ENCODE measurements around the gene MZF1. TPM values are rescaled to one million over a fixed set of nuclear protein-coding genes. Genes with fewer than 3 reads are reported as not detected.
"Not testable (repeated sequence)": the region's sequence is repeated elsewhere in the genome, so short reads cannot be mapped to it uniquely, and the experiment has no call there.

Gene MZF1
- total and polyA plus RNA-seq, 2 experiments from 2014 or later: 10.2 to 21.8 TPM

DNA sequence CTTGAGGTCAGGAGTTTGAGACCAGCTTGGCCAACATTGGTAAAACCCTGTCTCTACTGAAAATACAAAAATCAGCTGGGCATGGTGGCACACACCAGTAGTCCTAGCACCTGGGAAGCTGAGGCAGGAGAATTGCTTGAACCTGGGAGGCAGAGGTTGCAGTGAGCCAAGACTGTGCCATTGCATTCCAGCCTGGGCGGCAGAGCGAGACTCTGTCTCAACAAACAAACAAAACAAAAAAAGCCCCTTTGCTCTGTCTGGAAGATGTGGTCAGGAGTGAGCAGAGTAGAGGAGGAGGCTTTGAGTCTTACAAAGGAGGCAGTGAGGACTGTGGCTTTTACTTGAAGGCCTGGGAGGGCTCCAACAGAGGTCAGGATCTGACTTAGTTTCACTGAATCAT lies 4.4 kb upstream of the MZF1 start:
- H3K9me3 Mint-ChIP-seq; H3K27ac ChIP-seq (ENCODE audit: low read depth); H3K4me3 Mint-ChIP-seq; H3K4me3 ChIP-seq; H3K9me2 ChIP-seq (ENCODE audit: insufficient read depth); H3K27ac Mint-ChIP-seq; ATAC-seq; H3K4me2 ChIP-seq; DNase-seq (ENCODE audit: low spot score); H3K36me3 ChIP-seq (ENCODE audit: insufficient read depth); H2AFZ ChIP-seq; H3K27me3 ChIP-seq (ENCODE audit: insufficient read depth); H4K20me1 ChIP-seq (replicated peaks; ENCODE audit: insufficient read depth): not testable (repeated sequence)
- peaks cover 11% of the 10 kb centered on the region for H3K36me3 Mint-ChIP-seq (ENCODE audit: low read depth)
- H3K27me3 Mint-ChIP-seq (ENCODE audit: insufficient read depth, low read depth, poor library complexity): peaks cover 18% of the 10 kb centered on the region
- Histone ChIP-seq H3F3A (replicated peaks; ENCODE audit: low read depth) (peaks cover 17% of the 10 kb centered on the region), H3K79me2 (replicated peaks; ENCODE audit: insufficient read depth) (peaks cover 23% of the 10 kb centered on the region), H3K4me1 (ENCODE audit: insufficient read depth) (peaks cover 12% of the 10 kb centered on the region)
- peaks cover 20% of the 10 kb centered on the region for H3K4me1 Mint-ChIP-seq

DNA sequence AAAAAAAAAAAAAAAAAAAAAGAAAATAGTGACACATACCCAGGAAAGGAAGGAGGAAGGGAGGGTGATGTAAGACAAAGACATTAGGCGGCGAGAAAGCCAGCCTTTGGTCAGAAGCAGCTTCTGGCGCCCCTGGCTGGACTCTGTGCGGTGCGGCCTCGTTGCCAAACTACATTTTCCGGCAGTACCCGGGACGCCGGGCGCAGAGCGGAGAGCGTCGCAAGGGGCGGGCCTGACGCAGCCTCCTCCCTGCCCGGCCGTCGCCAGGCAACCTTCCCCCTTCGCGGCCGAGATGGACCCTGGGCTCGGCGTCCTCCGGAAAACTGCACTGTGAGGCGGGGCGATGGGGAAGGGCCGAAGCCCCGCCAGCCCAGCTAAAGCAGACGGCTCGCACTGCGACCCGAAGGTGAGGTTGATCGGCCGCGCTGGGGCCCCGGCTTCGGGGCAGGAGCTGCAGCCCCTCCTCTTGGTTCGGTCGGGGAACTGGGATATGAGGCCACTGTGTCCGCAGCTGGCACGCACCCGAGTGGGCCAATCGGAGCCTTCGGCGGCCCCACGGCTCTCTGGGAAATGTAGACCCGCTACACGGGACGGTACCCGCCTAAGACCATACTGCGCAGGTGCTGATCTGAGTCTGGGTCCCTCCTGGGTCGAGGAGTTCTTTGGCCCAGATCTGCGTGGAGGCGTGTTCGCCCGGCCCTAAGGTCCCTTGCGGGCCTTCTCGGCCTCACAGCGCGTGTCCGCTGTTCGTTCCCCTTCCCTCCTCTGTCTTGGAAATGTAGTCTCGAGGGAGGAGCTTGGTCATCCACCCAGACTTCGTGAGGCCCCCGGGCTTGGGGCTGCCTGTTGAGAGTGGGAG lies 2.3 kb upstream of the MZF1 start:
- H3F3A ChIP-seq (replicated peaks; ENCODE audit: low read depth): peaks cover 11% of the 10 kb centered on the region
- peak overlapping the region; percentile 97 for H2AFZ ChIP-seq
- peaks cover 12% of the 10 kb centered on the region for H3K4me1 ChIP-seq (ENCODE audit: insufficient read depth)
- no peaks in the 10 kb centered on the region for H3K36me3 ChIP-seq (ENCODE audit: insufficient read depth)
- H3K4me3 Mint-ChIP-seq: peak overlapping the region; percentile 94
- H3K4me3 ChIP-seq: peak overlapping the region; percentile 69
- ATAC-seq: peak; percentile 67
- peak; percentile 97 for DNase-seq (ENCODE audit: low spot score)
- H3K79me2 ChIP-seq (replicated peaks; ENCODE audit: insufficient read depth): peaks cover 23% of the 10 kb centered on the region
- peak overlapping the region; percentile 82 for H3K4me2 ChIP-seq
- H3K27me3 ChIP-seq (ENCODE audit: insufficient read depth): no peaks in the 10 kb centered on the region
- peaks cover 17% of the 10 kb centered on the region for H3K4me1 Mint-ChIP-seq
- H3K9me2 ChIP-seq (ENCODE audit: insufficient read depth): no peaks in the 10 kb centered on the region
- H3K9me3 Mint-ChIP-seq: no peaks in the 10 kb centered on the region; the same call in 2 of the 3 replicates
- H3K27me3 Mint-ChIP-seq (ENCODE audit: insufficient read depth, low read depth, poor library complexity): peaks cover 11% of the 10 kb centered on the region
- H3K27ac Mint-ChIP-seq: peak overlapping the region; percentile 76; the same call in 1 of the 2 replicates
- peak overlapping the region; percentile 76 for H3K27ac ChIP-seq (ENCODE audit: low read depth)
- peaks cover 14% of the 10 kb centered on the region for H3K36me3 Mint-ChIP-seq (ENCODE audit: low read depth)
- 0 out of 2 replicates have a peak, but pooled peaks cover 3% of the 10 kb centered on the region for H4K20me1 ChIP-seq (replicated peaks; ENCODE audit: insufficient read depth)
- TF ChIP-seq EZH2 (IDR thresholded peaks at IDR 0.05; ENCODE audit: low read depth, unreplicated experiment) (no peak), NANOG (IDR thresholded peaks at IDR 0.05; ENCODE audit: borderline replicate concordance) (no peak), POLR2AphosphoS5 (IDR thresholded peaks at IDR 0.05; ENCODE audit: low read depth) (peak; percentile 82), ZNF331 (CRISPR knock-in tag; IDR thresholded peaks at IDR 0.05; ENCODE audit: low read depth) (no peak), CREB1 (CRISPR knock-in tag; IDR thresholded peaks at IDR 0.05; ENCODE audit: low read depth) (peak; percentile 96), CTCF (conservative IDR thresholded peaks at IDR 0.05; ENCODE audit: low read depth in 2 of 2) (0 out of 4 replicates have a peak, but pooled peaks of 1 of the 2 experiments have one; percentile 3)
- TF ChIP-seq, protein P1, sequence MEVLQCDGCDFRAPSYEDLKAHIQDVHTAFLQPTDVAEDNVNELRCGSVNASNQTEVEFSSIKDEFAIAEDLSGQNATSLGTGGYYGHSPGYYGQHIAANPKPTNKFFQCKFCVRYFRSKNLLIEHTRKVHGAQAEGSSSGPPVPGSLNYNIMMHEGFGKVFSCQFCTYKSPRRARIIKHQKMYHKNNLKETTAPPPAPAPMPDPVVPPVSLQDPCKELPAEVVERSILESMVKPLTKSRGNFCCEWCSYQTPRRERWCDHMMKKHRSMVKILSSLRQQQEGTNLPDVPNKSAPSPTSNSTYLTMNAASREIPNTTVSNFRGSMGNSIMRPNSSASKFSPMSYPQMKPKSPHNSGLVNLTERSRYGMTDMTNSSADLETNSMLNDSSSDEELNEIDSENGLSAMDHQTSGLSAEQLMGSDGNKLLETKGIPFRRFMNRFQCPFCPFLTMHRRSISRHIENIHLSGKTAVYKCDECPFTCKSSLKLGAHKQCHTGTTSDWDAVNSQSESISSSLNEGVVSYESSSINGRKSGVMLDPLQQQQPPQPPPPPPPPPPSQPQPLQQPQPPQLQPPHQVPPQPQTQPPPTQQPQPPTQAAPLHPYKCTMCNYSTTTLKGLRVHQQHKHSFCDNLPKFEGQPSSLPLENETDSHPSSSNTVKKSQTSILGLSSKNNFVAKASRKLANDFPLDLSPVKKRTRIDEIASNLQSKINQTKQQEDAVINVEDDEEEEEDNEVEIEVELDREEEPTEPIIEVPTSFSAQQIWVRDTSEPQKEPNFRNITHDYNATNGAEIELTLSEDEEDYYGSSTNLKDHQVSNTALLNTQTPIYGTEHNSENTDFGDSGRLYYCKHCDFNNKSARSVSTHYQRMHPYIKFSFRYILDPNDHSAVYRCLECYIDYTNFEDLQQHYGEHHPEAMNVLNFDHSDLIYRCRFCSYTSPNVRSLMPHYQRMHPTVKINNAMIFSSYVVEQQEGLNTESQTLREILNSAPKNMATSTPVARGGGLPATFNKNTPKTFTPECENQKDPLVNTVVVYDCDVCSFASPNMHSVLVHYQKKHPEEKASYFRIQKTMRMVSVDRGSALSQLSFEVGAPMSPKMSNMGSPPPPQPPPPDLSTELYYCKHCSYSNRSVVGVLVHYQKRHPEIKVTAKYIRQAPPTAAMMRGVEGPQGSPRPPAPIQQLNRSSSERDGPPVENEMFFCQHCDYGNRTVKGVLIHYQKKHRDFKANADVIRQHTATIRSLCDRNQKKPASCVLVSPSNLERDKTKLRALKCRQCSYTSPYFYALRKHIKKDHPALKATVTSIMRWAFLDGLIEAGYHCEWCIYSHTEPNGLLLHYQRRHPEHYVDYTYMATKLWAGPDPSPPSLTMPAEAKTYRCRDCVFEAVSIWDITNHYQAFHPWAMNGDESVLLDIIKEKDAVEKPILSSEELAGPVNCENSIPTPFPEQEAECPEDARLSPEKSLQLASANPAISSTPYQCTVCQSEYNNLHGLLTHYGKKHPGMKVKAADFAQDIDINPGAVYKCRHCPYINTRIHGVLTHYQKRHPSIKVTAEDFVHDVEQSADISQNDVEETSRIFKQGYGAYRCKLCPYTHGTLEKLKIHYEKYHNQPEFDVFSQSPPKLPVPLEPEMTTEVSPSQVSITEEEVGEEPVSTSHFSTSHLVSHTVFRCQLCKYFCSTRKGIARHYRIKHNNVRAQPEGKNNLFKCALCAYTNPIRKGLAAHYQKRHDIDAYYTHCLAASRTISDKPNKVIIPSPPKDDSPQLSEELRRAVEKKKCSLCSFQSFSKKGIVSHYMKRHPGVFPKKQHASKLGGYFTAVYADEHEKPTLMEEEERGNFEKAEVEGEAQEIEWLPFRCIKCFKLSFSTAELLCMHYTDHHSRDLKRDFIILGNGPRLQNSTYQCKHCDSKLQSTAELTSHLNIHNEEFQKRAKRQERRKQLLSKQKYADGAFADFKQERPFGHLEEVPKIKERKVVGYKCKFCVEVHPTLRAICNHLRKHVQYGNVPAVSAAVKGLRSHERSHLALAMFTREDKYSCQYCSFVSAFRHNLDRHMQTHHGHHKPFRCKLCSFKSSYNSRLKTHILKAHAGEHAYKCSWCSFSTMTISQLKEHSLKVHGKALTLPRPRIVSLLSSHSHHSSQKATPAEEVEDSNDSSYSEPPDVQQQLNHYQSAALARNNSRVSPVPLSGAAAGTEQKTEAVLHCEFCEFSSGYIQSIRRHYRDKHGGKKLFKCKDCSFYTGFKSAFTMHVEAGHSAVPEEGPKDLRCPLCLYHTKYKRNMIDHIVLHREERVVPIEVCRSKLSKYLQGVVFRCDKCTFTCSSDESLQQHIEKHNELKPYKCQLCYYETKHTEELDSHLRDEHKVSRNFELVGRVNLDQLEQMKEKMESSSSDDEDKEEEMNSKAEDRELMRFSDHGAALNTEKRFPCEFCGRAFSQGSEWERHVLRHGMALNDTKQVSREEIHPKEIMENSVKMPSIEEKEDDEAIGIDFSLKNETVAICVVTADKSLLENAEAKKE (CRISPR knock-in tag; IDR thresholded peaks at IDR 0.05): no peak
- TF ChIP-seq, protein P2, sequence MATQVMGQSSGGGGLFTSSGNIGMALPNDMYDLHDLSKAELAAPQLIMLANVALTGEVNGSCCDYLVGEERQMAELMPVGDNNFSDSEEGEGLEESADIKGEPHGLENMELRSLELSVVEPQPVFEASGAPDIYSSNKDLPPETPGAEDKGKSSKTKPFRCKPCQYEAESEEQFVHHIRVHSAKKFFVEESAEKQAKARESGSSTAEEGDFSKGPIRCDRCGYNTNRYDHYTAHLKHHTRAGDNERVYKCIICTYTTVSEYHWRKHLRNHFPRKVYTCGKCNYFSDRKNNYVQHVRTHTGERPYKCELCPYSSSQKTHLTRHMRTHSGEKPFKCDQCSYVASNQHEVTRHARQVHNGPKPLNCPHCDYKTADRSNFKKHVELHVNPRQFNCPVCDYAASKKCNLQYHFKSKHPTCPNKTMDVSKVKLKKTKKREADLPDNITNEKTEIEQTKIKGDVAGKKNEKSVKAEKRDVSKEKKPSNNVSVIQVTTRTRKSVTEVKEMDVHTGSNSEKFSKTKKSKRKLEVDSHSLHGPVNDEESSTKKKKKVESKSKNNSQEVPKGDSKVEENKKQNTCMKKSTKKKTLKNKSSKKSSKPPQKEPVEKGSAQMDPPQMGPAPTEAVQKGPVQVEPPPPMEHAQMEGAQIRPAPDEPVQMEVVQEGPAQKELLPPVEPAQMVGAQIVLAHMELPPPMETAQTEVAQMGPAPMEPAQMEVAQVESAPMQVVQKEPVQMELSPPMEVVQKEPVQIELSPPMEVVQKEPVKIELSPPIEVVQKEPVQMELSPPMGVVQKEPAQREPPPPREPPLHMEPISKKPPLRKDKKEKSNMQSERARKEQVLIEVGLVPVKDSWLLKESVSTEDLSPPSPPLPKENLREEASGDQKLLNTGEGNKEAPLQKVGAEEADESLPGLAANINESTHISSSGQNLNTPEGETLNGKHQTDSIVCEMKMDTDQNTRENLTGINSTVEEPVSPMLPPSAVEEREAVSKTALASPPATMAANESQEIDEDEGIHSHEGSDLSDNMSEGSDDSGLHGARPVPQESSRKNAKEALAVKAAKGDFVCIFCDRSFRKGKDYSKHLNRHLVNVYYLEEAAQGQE (IDR thresholded peaks at IDR 0.05; ENCODE audit: unreplicated experiment): no peak
